OCI-LY3 (cell line): Measurements from ENCODE around the gene CCDC12.

ENCODE experiments used
- H2AFZ ChIP-seq: fragments of 200-600, 300-600 bp; shearing (Covaris generic); 2 replicates; pipeline ENCODE4 v1.6.0; 2014; ENCODE audit warnings: antibody characterized with exemption, low read depth, low read length
- H3K27ac ChIP-seq: fragments of 200-600, 300-600 bp; sonication (generic); 2 replicates; pipeline ENCODE4 v1.5.1; 2014; ENCODE audit warnings: mild to moderate bottlenecking, low read length, moderate library complexity, mixed read lengths
- H3K27me3 ChIP-seq: fragments of 200-600, 300-600 bp; sonication (generic); 2 replicates; pipeline ENCODE4 v1.6.1; 2014; ENCODE audit warnings: low read depth, low read length, mixed read lengths
- H3K36me3 ChIP-seq: fragments of 200-600, 300-600 bp; sonication (generic); replicated peaks from 2 replicates; pipeline ENCODE3; 2014; ENCODE audit warnings: low read depth, low read length, mixed read lengths
- H3K4me1 ChIP-seq: fragments of 300-600, 200-600 bp; sonication (generic); 2 replicates; pipeline ENCODE4 v1.6.1; 2014; ENCODE audit warnings: low read length, mixed read lengths
- H3K4me2 ChIP-seq: fragments of 200-600, 300-600 bp; sonication (generic); 2 replicates; pipeline ENCODE4 v1.6.1; 2014; ENCODE audit warnings: low read length, mixed read lengths
- H3K4me3 ChIP-seq: fragments of 300-600, 200-600 bp; sonication (generic); 2 replicates; pipeline ENCODE4 v1.5.1; 2014; ENCODE audit warnings: antibody characterized with exemption, mild to moderate bottlenecking, low read length, moderate library complexity
- H3K79me2 ChIP-seq: fragments of 300-600, 200-600 bp; shearing (Covaris generic); 2 replicates; pipeline ENCODE4 v1.6.1; 2014; ENCODE audit warnings: mild to moderate bottlenecking, low read length, mixed read lengths
- H3K9ac ChIP-seq: fragments of 300-600, 200-600 bp; shearing (Covaris generic); 2 replicates; pipeline ENCODE4 v1.6.0; 2014; ENCODE audit warnings: mild to moderate bottlenecking, low read length, moderate library complexity
- H3K9me3 ChIP-seq: fragments of 200-600, 300-600 bp; shearing (Covaris generic); 2 replicates; pipeline ENCODE4 v1.6.1; 2014; ENCODE audit warnings: low read length, mixed read lengths; ENCODE audit not compliant: insufficient read depth
- H4K20me1 ChIP-seq: fragments of 200-600, 300-600 bp; sonication (generic); 2 replicates; pipeline ENCODE4 v1.6.1; 2016; ENCODE audit warnings: low read length, mixed read lengths; ENCODE audit not compliant: insufficient read depth
- CTCF ChIP-seq: fragments of 200-600, 300-600 bp; sonication (generic); IDR thresholded peaks from 2 replicates; pipeline ENCODE4 v1.5.1; 2014; ENCODE audit warnings: antibody characterized with exemption, low read length, low read depth
- EZH2phosphoT487 ChIP-seq: fragments of 200-600 bp; shearing (Covaris generic); IDR thresholded peaks from 2 replicates; pipeline ENCODE4 v1.6.1; 2018; ENCODE audit warnings: antibody characterized with exemption, mixed run types, low read depth

Gene CCDC12

GRCh38 chr3:46925585-46925934 lies 51.0 kb downstream of the CCDC12 start:
- no peaks in the 10 kb centered on the region for H3K27me3 ChIP-seq
- no peak overlapping the region for H2AFZ ChIP-seq
- no peak overlapping the region for H3K4me3 ChIP-seq
- peaks cover 7% of the 10 kb centered on the region; the same call in 1 of the 2 replicates for H3K9me3 ChIP-seq
- H3K27ac ChIP-seq = peak overlapping the region; percentile 98
- H3K79me2 ChIP-seq = peaks cover 60% of the 10 kb centered on the region
- H3K36me3 ChIP-seq = peaks cover 76% of the 10 kb centered on the region
- H3K4me2 ChIP-seq = no peak overlapping the region
- TF ChIP-seq EZH2phosphoT487 = no peak
- no peak for TF ChIP-seq CTCF
- H4K20me1 ChIP-seq = no peaks in the 10 kb centered on the region
- H3K9ac ChIP-seq = peak overlapping the region; percentile 86; the same call in 1 of the 2 replicates
- H3K4me1 ChIP-seq = peaks cover 59% of the 10 kb centered on the region

- TF ChIP-seq CTCF (no peak), EZH2phosphoT487 (no peak)
- peaks cover 55% of the 10 kb centered on the region for H3K79me2 ChIP-seq
- H3K4me2 ChIP-seq = no peak overlapping the region
- H3K27ac ChIP-seq = peak overlapping the region; percentile 98
- peaks cover 80% of the 10 kb centered on the region for H3K36me3 ChIP-seq
- H3K9me3 ChIP-seq = peaks cover 7% of the 10 kb centered on the region; the same call in 1 of the 2 replicates
- H3K9ac ChIP-seq = no peak overlapping the region
- H3K27me3 ChIP-seq = no peaks in the 10 kb centered on the region
- H3K4me3 ChIP-seq = no peak overlapping the region
- H2AFZ ChIP-seq = no peak overlapping the region
- H3K4me1 ChIP-seq = peaks cover 54% of the 10 kb centered on the region
- no peaks in the 10 kb centered on the region for H4K20me1 ChIP-seq
These were observed 51.5 kb downstream of the CCDC12 start for GRCh38 chr3:46924921-46925584.

GRCh38 chr3:46923559-46924350 lies 52.8 kb downstream of the CCDC12 start:
- H3K4me1 ChIP-seq = peaks cover 41% of the 10 kb centered on the region
- H4K20me1 ChIP-seq = no peaks in the 10 kb centered on the region
- TF ChIP-seq CTCF = peak; percentile 84
- TF ChIP-seq EZH2phosphoT487 = no peak
- H3K4me3 ChIP-seq = no peak overlapping the region
- no peaks in the 10 kb centered on the region for H3K9me3 ChIP-seq
- H2AFZ ChIP-seq = no peak overlapping the region
- H3K27me3 ChIP-seq = no peaks in the 10 kb centered on the region
- H3K36me3 ChIP-seq = peaks cover 83% of the 10 kb centered on the region
- H3K4me2 ChIP-seq = no peak overlapping the region
- no peak overlapping the region for H3K9ac ChIP-seq
- H3K27ac ChIP-seq = peak overlapping the region; percentile 17; the same call in 1 of the 2 replicates
- H3K79me2 ChIP-seq = peaks cover 44% of the 10 kb centered on the region

GRCh38 chr3:46922871-46923558 lies 53.5 kb downstream of the CCDC12 start:
- Histone ChIP-seq H3K4me3 (no peak overlapping the region), H4K20me1 (no peaks in the 10 kb centered on the region), H3K9ac (no peak overlapping the region), H3K4me1 (peaks cover 34% of the 10 kb centered on the region), H3K4me2 (no peak overlapping the region), H3K27ac (no peak overlapping the region), H3K9me3 (peaks cover 3% of the 10 kb centered on the region; the same call in 1 of the 2 replicates), H3K79me2 (peaks cover 44% of the 10 kb centered on the region), H2AFZ (no peak overlapping the region), H3K36me3 (peaks cover 85% of the 10 kb centered on the region), H3K27me3 (no peaks in the 10 kb centered on the region)
- TF ChIP-seq EZH2phosphoT487 (no peak), CTCF (no peak)
